ENCODE data around the gene ADARB2. TPM values are rescaled to one million over a fixed set of nuclear protein-coding genes. Genes with fewer than 3 reads are reported as not detected.

Gene ADARB2
- total RNA-seq, 4 donors from 2014 or later: 1.3 to 5.4 (median 1.8) TPM

GRCh38 chr10:1548146-1548545, 189.2 kb downstream of the ADARB2 start:
- Histone ChIP-seq H3K4me3 (no peak overlapping the region), H3K27ac (no peak overlapping the region), H3K27me3 (peaks cover 33% of the 10 kb centered on the region), H3K36me3 (no peaks in the 10 kb centered on the region), H3K9me3 (peaks cover 0 to 15% (median 0%) of the 10 kb centered on the region in 3 donors), H3K4me1 (no peaks in the 10 kb centered on the region)
- no peak for ATAC-seq
- no peak for TF ChIP-seq POLR2AphosphoS5 (IDR thresholded peaks at IDR 0.05)
- no peak for TF ChIP-seq POLR2A (IDR thresholded peaks at IDR 0.05)
- 75 to 83% methylated on average over 3 of the region's 7 CpGs for WGBS, 2 donors (ENCODE audit: low coverage in 1 of 2)

GRCh38 chr10:1546431-1547110, 190.8 kb downstream of the ADARB2 start:
- Histone ChIP-seq H3K4me1 (no peaks in the 10 kb centered on the region), H3K27ac (no peak overlapping the region), H3K36me3 (no peaks in the 10 kb centered on the region), H3K9me3 (peaks cover 0 to 15% (median 0%) of the 10 kb centered on the region in 3 donors), H3K27me3 (peaks cover 28% of the 10 kb centered on the region), H3K4me3 (no peak overlapping the region)
- 36 to 45% methylated on average over 8 to 12 of the region's 19 CpGs for WGBS, 2 donors (ENCODE audit: low coverage in 1 of 2)
- no peak for ATAC-seq
- TF ChIP-seq CTCF (IDR thresholded peaks at IDR 0.05) (no peak), POLR2AphosphoS5 (IDR thresholded peaks at IDR 0.05) (no peak), EP300 (IDR thresholded peaks at IDR 0.05) (no peak), POLR2A (IDR thresholded peaks at IDR 0.05) (no peak)

- ATAC-seq: no peak
- Histone ChIP-seq H3K27me3 (peaks cover 28% of the 10 kb centered on the region), H3K9me3 (peaks cover 0 to 15% (median 0%) of the 10 kb centered on the region in 3 donors), H3K4me3 (no peak overlapping the region), H3K27ac (no peak overlapping the region), H3K36me3 (no peaks in the 10 kb centered on the region), H3K4me1 (no peaks in the 10 kb centered on the region)
- TF ChIP-seq CTCF (IDR thresholded peaks at IDR 0.05) (no peak), POLR2AphosphoS5 (IDR thresholded peaks at IDR 0.05) (no peak), EP300 (IDR thresholded peaks at IDR 0.05) (no peak), POLR2A (IDR thresholded peaks at IDR 0.05) (no peak)
- WGBS, 2 donors (ENCODE audit: low coverage in 1 of 2): 77 to 88% methylated on average over 2 to 7 of the region's 7 CpGs
Measured at GRCh38 chr10:1545524-1545923, 191.8 kb downstream of the ADARB2 start.

- no peak overlapping the region for H3K27ac ChIP-seq
- no peak for ATAC-seq
- TF ChIP-seq POLR2A (IDR thresholded peaks at IDR 0.05) (no peak), POLR2AphosphoS5 (IDR thresholded peaks at IDR 0.05) (no peak), EP300 (IDR thresholded peaks at IDR 0.05) (no peak), CTCF (IDR thresholded peaks at IDR 0.05) (no peak)
- no peaks in the 10 kb centered on the region for H3K36me3 ChIP-seq
- peaks cover 28% of the 10 kb centered on the region for H3K27me3 ChIP-seq
- WGBS, 2 donors (ENCODE audit: low coverage in 1 of 2): 57% methylated on average over 1 of the region's 2 CpGs; no CpG with 5 or more reads in 1 of the 2 donors
- H3K4me1 ChIP-seq: no peaks in the 10 kb centered on the region
- H3K9me3 ChIP-seq: peaks cover 0 to 15% (median 0%) of the 10 kb centered on the region in 3 donors
- H3K4me3 ChIP-seq: no peak overlapping the region
Measured at GRCh38 chr10:1544929-1545328, 192.4 kb downstream of the ADARB2 start.

- WGBS, 2 donors (ENCODE audit: low coverage in 1 of 2): 81 to 90% methylated on average over 2 to 4 of the region's 13 CpGs
- H3K27me3 ChIP-seq: peaks cover 28% of the 10 kb centered on the region
Measured at GRCh38 chr10:1544209-1544673, 193.1 kb downstream of the ADARB2 start.

More at GRCh38 chr10:1544209-1544673, 193.1 kb downstream of the ADARB2 start:
- no peak overlapping the region for H3K4me3 ChIP-seq
- TF ChIP-seq EP300 (IDR thresholded peaks at IDR 0.05) (no peak), CTCF (IDR thresholded peaks at IDR 0.05) (no peak), POLR2A (IDR thresholded peaks at IDR 0.05) (no peak), POLR2AphosphoS5 (IDR thresholded peaks at IDR 0.05) (no peak)
- no peak overlapping the region for H3K27ac ChIP-seq
- H3K4me1 ChIP-seq: no peaks in the 10 kb centered on the region
- peaks cover 0 to 15% (median 0%) of the 10 kb centered on the region in 3 donors for H3K9me3 ChIP-seq
- H3K36me3 ChIP-seq: no peaks in the 10 kb centered on the region
- ATAC-seq: no peak
